Smooth muscle cell (in vitro differentiated cells): ENCODE results near the gene GPR68. TPM values are rescaled to one million over a fixed set of nuclear protein-coding genes. Genes with fewer than 3 reads are reported as not detected.
A peak's percentile ranks its signal among the peaks of the same experiment; 100 is the strongest.
"Not testable (repeated sequence)": the region's sequence is repeated elsewhere in the genome, so short reads cannot be mapped to it uniquely, and the experiment has no call there.

Experiments used
- DNase-seq: peaks from one replicate; lab custom pipeline; 2025; ENCODE audit not compliant: unreplicated experiment; lab: John Stamatoyannopoulos, UW
- H2AFZ ChIP-seq: fragments of 200-600 bp; sonication (generic); 2 replicates; pipeline ENCODE4 v1.6.0; 2016; ENCODE audit warnings: antibody characterized with exemption, low read depth, mild to moderate bottlenecking
- H3F3A ChIP-seq: fragments of 200-600 bp; sonication (generic); 2 replicates; pipeline ENCODE4 v1.6.0; 2017; ENCODE audit warnings: antibody characterized with exemption, low read depth
- H3K27ac ChIP-seq: fragments of 200-600 bp; sonication (generic); 2 replicates; pipeline ENCODE4 v1.5.1; 2016; ENCODE audit warnings: low read depth, mild to moderate bottlenecking
- H3K27me3 ChIP-seq: fragments of 200-600 bp; sonication (generic); 2 replicates; pipeline ENCODE4 v1.6.1; 2016; ENCODE audit warnings: low read depth, mild to moderate bottlenecking
- H3K36me3 ChIP-seq: fragments of 200-600 bp; sonication (generic); 2 replicates; pipeline ENCODE4 v1.5.1; 2016; ENCODE audit warnings: low read depth
- H3K4me1 ChIP-seq: fragments of 200-600 bp; sonication (generic); 2 replicates; pipeline ENCODE4 v1.5.1; 2016; ENCODE audit warnings: low read depth
- H3K4me2 ChIP-seq: fragments of 200-600 bp; sonication (generic); 2 replicates; pipeline ENCODE4 v1.6.0; 2016; ENCODE audit warnings: mild to moderate bottlenecking
- H3K4me3 ChIP-seq: fragments of 200-600 bp; sonication (generic); 2 replicates; pipeline ENCODE4 v1.5.1; 2016; ENCODE audit warnings: mild to moderate bottlenecking
- H3K79me2 ChIP-seq: fragments of 200-600 bp; sonication (generic); 2 replicates; pipeline ENCODE4 v1.6.0; 2016; ENCODE audit warnings: low read depth, mild to moderate bottlenecking
- H3K9ac ChIP-seq: fragments of 200-600 bp; sonication (generic); 2 replicates; pipeline ENCODE4 v1.6.0; 2016; ENCODE audit warnings: low read depth
- H3K9me3 ChIP-seq: fragments of 200-600 bp; sonication (generic); replicated peaks from 2 replicates; pipeline ENCODE4 v1.5.1; 2016; ENCODE audit warnings: low read depth
- H4K20me1 ChIP-seq: fragments of 200-600 bp; sonication (generic); 2 replicates; pipeline ENCODE4 v1.6.0; 2016; ENCODE audit warnings: low read depth
- WGBS: methylation state at CpG from one replicate; pipeline ENCODE4 v1.1.7; 2016; ENCODE audit warnings: low lambda C conversion rate; 5-methylcytosine and 5-hydroxymethylcytosine counted together
- polyA plus RNA-seq: library from polyadenylated mRNA; unstranded; fragments of >200 nt; fragmentation: Nextera tagmentation; extraction: Ambion mirVana; gene quantifications from 2 replicates; pipeline ENCODE4 v1.2.1, GENCODE V29; 2016
- total RNA-seq: library from RNA; depleted of rRNA; stranded (reverse); fragments of >200 nt; gene quantifications from 2 replicates; pipeline ENCODE4 v1.2.3, GENCODE V29; 2014
- TF ChIP-seq, protein P1 (sequence below): fragments of 200-600 bp; sonication (generic); IDR thresholded peaks from 2 replicates; pipeline ENCODE4 v1.5.1; 2017; ENCODE audit warnings: borderline replicate concordance, mild to moderate bottlenecking, antibody characterized with exemption; ENCODE audit not compliant: insufficient read depth, poor library complexity, severe bottlenecking

Gene GPR68
- total and polyA plus RNA-seq, 2 experiments from 2014 or later = 3.2 to 4.4 TPM

DNA sequence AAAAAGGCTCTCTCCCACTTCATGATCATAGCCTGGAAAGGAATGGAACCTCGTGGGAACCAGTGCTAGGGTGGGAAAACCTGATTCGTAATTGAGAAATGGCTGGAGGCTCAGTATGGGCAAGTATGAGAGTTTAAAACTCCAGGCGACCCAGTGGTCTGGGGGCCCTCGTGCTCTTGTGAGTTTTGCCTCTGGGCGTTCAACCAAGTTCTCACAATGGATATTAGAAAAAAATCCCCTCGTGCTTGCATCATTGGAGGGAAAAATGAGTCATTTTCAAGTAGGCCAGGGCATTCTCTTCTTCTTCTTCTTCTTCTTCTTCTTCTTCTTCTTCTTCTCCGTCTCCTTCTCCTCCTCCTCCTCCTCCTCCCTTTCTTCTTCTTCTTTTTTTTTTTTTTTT is 39.0 kb downstream of the GPR68 start:
- Histone ChIP-seq H3K79me2 (no peaks in the 10 kb centered on the region), H3F3A (no peaks in the 10 kb centered on the region), H3K4me2 (no peak overlapping the region), H3K4me1 (no peaks in the 10 kb centered on the region), H3K36me3 (no peaks in the 10 kb centered on the region), H3K27me3 (no peaks in the 10 kb centered on the region), H3K9ac (no peak overlapping the region), H4K20me1 (no peaks in the 10 kb centered on the region), H3K4me3 (no peak overlapping the region), H3K27ac (no peak overlapping the region), H3K9me3 (no peaks in the 10 kb centered on the region), H2AFZ (no peak overlapping the region)
- TF ChIP-seq, protein P1, sequence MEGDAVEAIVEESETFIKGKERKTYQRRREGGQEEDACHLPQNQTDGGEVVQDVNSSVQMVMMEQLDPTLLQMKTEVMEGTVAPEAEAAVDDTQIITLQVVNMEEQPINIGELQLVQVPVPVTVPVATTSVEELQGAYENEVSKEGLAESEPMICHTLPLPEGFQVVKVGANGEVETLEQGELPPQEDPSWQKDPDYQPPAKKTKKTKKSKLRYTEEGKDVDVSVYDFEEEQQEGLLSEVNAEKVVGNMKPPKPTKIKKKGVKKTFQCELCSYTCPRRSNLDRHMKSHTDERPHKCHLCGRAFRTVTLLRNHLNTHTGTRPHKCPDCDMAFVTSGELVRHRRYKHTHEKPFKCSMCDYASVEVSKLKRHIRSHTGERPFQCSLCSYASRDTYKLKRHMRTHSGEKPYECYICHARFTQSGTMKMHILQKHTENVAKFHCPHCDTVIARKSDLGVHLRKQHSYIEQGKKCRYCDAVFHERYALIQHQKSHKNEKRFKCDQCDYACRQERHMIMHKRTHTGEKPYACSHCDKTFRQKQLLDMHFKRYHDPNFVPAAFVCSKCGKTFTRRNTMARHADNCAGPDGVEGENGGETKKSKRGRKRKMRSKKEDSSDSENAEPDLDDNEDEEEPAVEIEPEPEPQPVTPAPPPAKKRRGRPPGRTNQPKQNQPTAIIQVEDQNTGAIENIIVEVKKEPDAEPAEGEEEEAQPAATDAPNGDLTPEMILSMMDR = no peak
- 68% methylated on average over 7 of the region's 7 CpGs for WGBS
- no peak for DNase-seq

DNA sequence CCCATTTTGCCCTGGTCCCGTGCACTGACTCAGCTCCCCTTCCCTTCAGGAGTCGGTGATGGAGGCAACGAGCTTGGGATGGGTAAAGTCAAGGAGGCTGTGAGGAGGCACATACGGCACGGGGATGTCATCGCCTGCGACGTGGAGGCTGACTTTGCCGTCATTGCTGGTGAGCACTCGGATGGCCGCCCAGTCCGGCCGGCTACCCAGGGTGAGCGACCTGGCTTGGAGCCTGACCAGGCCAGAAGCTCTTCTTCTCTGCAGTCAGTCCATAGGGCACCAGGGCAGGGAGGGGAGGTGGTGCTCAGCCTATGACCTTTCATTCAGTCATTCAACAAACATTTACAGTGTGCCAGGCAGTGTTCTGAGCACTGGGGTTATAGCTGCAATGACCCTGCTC is 39.8 kb downstream of the GPR68 start:
- 97% methylated on average over 14 of the region's 14 CpGs for WGBS

DNA sequence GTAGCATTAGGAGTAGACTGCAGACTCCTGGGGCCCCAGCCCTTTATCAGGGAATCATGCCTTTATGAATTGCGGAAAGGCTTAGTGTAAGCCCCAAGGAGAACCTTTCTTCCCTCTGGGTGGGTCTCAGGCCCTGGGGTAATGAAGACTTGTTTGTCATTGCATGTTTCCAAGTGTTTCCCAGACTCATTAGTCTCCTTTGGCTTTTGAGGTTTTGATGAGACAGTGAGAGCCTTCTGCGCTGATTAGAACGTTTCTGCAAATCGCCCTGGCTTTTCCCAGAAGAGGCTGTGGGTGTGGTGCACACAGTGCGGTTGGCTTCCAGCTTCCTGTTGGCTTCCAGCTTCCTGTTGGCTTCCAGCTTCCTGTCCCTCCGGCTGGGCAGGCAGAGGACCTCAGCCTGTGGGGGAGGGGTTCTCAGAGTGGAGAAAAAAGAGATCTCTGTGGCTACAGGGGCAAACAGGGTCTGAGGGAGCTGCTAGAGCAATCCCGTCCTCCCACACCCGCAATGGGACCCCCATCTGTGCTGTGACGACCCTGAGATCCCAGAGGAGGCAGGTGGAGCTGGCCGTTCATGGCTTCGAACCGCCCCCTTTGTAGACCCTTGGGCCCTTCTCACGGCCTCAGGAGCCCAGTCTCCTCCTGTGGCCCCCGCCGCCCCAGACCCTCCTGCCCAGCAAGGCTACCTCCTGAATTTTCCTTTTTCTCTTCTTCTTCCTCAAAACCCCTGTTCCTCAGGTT is 42.1 kb downstream of the GPR68 start:
- H3K79me2 ChIP-seq = no peaks in the 10 kb centered on the region
- no peak overlapping the region for H3K9ac ChIP-seq
- no peaks in the 10 kb centered on the region for H3K27me3 ChIP-seq
- 73% methylated on average over 15 of the region's 15 CpGs for WGBS
- H3K9me3 ChIP-seq = no peaks in the 10 kb centered on the region
- peak overlapping the region; percentile 13 for H3K27ac ChIP-seq
- no peaks in the 10 kb centered on the region for H3K36me3 ChIP-seq
- H3F3A ChIP-seq = no peaks in the 10 kb centered on the region
- H4K20me1 ChIP-seq = no peaks in the 10 kb centered on the region
- no peak overlapping the region for H3K4me2 ChIP-seq
- TF ChIP-seq, protein P1 = no peak
- H3K4me1 ChIP-seq = no peaks in the 10 kb centered on the region
- DNase-seq = no peak
- no peak overlapping the region for H2AFZ ChIP-seq
- H3K4me3 ChIP-seq = no peak overlapping the region

More for the DNA sequence above, 39.8 kb downstream of the GPR68 start:
- no peak for DNase-seq
- Histone ChIP-seq H3K27ac (no peak overlapping the region), H3F3A (no peaks in the 10 kb centered on the region), H4K20me1 (no peaks in the 10 kb centered on the region), H3K4me2 (no peak overlapping the region), H2AFZ (no peak overlapping the region), H3K36me3 (no peaks in the 10 kb centered on the region), H3K79me2 (no peaks in the 10 kb centered on the region), H3K4me1 (no peaks in the 10 kb centered on the region), H3K9ac (no peak overlapping the region), H3K9me3 (no peaks in the 10 kb centered on the region), H3K27me3 (no peaks in the 10 kb centered on the region), H3K4me3 (no peak overlapping the region)
- TF ChIP-seq, protein P1 = no peak

DNA sequence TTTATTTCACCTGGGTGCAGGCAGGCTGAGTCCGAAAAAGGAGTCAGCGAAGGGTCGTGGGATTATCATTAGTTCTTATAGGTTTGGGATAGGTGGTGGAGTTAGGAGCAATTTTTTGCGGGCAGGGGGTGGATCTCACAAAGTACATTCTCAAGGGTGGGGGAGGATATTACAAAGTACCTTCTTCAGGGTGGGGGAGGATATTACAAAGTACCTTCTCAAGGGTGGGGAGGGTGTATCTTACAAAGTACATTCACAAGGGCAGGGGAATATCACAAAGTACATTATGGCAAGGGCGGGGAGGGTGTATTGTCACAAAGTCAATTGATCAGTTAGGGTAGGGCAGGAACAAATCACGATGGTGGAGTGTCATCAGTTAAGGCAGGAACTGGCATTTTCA is 43.7 kb downstream of the GPR68 start:
- H3K27me3 ChIP-seq, H3K4me3 ChIP-seq, H3K4me2 ChIP-seq, H3K9ac ChIP-seq, H4K20me1 ChIP-seq, H3K79me2 ChIP-seq, H3K36me3 ChIP-seq, H3K4me1 ChIP-seq, H3K9me3 ChIP-seq, H2AFZ ChIP-seq, H3K27ac ChIP-seq, H3F3A ChIP-seq, DNase-seq: not testable (repeated sequence)
- 93% methylated on average over 6 of the region's 6 CpGs for WGBS
